Measurements from ENCODE around the gene ACOX3. TPM values are rescaled to one million over a fixed set of nuclear protein-coding genes. Genes with fewer than 3 reads are reported as not detected.

The ACOX3 gene
- polyA plus RNA-seq, 1 of the 3 experiments (the other 2 are of a cell fraction) = 8.4 TPM

GRCh38 chr4:8374851-8375649, 65.5 kb downstream of the ACOX3 start:
- H2AFZ ChIP-seq (ENCODE audit: low read depth) = no peak overlapping the region
- 92% methylated on average over 20 of the region's 49 CpGs for WGBS (ENCODE audit: low lambda C conversion rate)

GRCh38 chr4:8373973-8374545, 66.5 kb downstream of the ACOX3 start:
- no peak overlapping the region for H3K27ac ChIP-seq (ENCODE audit: low read depth in 2 of 2, low read length in 1 of 2)
- no peak overlapping the region for H2AFZ ChIP-seq (ENCODE audit: low read depth)
- no peaks in the 10 kb centered on the region for H4K20me1 ChIP-seq (ENCODE audit: insufficient read depth)
- no peaks in the 10 kb centered on the region for H3K9me3 ChIP-seq
- no peak overlapping the region for H3K4me3 ChIP-seq (ENCODE audit: low read depth in 2 of 2, low read length in 1 of 2)
- 99% methylated on average over 7 of the region's 13 CpGs for WGBS (ENCODE audit: low lambda C conversion rate)
- H3K27me3 ChIP-seq (ENCODE audit: insufficient read depth) = no peaks in the 10 kb centered on the region
- CTCF ChIA-PET = no interaction called here
- POLR2A ChIA-PET = no interaction called here
- H3K4me2 ChIP-seq = no peak overlapping the region
- no peaks in the 10 kb centered on the region for H3F3A ChIP-seq (replicated peaks; ENCODE audit: insufficient read depth)
- H3K79me2 ChIP-seq (ENCODE audit: insufficient read depth) = no peaks in the 10 kb centered on the region
- no peak for DNase-seq
- no peak overlapping the region for H3K9ac ChIP-seq
- H3K4me1 ChIP-seq (ENCODE audit: control insufficient read depth in 1 of 2, insufficient read depth in 2 of 2, low read depth in 1 of 2, low read length in 1 of 2) = peaks cover 0 to 14% of the 10 kb centered on the region in 2 experiments; a peak in 1 of 4 replicates
- H3K36me3 ChIP-seq (replicated peaks in 1 of 2; ENCODE audit: control insufficient read depth in 1 of 2, insufficient read depth in 2 of 2, low read length in 1 of 2) = no peaks in the 10 kb centered on the region
- no peaks in the 10 kb centered on the region for H3K9me2 ChIP-seq
- TF ChIP-seq SMC3 (IDR thresholded peaks at IDR 0.05; ENCODE audit: low read depth, low read length) = no peak
- no peak for TF ChIP-seq RCOR1 (IDR thresholded peaks at IDR 0.05; ENCODE audit: low read length)
- TF ChIP-seq, protein P1, sequence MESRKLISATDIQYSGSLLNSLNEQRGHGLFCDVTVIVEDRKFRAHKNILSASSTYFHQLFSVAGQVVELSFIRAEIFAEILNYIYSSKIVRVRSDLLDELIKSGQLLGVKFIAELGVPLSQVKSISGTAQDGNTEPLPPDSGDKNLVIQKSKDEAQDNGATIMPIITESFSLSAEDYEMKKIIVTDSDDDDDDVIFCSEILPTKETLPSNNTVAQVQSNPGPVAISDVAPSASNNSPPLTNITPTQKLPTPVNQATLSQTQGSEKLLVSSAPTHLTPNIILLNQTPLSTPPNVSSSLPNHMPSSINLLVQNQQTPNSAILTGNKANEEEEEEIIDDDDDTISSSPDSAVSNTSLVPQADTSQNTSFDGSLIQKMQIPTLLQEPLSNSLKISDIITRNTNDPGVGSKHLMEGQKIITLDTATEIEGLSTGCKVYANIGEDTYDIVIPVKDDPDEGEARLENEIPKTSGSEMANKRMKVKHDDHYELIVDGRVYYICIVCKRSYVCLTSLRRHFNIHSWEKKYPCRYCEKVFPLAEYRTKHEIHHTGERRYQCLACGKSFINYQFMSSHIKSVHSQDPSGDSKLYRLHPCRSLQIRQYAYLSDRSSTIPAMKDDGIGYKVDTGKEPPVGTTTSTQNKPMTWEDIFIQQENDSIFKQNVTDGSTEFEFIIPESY (IDR thresholded peaks at IDR 0.05; ENCODE audit: borderline replicate concordance, low read depth) = no peak
- TF ChIP-seq, protein P2, sequence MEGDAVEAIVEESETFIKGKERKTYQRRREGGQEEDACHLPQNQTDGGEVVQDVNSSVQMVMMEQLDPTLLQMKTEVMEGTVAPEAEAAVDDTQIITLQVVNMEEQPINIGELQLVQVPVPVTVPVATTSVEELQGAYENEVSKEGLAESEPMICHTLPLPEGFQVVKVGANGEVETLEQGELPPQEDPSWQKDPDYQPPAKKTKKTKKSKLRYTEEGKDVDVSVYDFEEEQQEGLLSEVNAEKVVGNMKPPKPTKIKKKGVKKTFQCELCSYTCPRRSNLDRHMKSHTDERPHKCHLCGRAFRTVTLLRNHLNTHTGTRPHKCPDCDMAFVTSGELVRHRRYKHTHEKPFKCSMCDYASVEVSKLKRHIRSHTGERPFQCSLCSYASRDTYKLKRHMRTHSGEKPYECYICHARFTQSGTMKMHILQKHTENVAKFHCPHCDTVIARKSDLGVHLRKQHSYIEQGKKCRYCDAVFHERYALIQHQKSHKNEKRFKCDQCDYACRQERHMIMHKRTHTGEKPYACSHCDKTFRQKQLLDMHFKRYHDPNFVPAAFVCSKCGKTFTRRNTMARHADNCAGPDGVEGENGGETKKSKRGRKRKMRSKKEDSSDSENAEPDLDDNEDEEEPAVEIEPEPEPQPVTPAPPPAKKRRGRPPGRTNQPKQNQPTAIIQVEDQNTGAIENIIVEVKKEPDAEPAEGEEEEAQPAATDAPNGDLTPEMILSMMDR (IDR thresholded peaks at IDR 0.05) = no peak
- no peak for TF ChIP-seq REST (IDR thresholded peaks at IDR 0.05; ENCODE audit: low read depth, low read length)
- no peak for TF ChIP-seq EZH2phosphoT487 (IDR thresholded peaks at IDR 0.05; ENCODE audit: borderline replicate concordance, low read depth)
- no peak for TF ChIP-seq SIN3A (IDR thresholded peaks at IDR 0.05; ENCODE audit: borderline replicate concordance, low read depth, low read length)
- TF ChIP-seq FOXM1 (IDR thresholded peaks at IDR 0.05; ENCODE audit: low read depth) = no peak
- TF ChIP-seq YY1 (IDR thresholded peaks at IDR 0.05; ENCODE audit: low read depth) = no peak
- no peak for TF ChIP-seq EP300 (IDR thresholded peaks at IDR 0.05; ENCODE audit: borderline replicate concordance in 1 of 2, low read depth in 1 of 2, low read length in 1 of 2)

More at GRCh38 chr4:8374851-8375649, 65.5 kb downstream of the ACOX3 start:
- no peak for TF ChIP-seq FOSL2 (IDR thresholded peaks at IDR 0.05; ENCODE audit: borderline replicate concordance, low read depth)
- TF ChIP-seq, protein P3, sequence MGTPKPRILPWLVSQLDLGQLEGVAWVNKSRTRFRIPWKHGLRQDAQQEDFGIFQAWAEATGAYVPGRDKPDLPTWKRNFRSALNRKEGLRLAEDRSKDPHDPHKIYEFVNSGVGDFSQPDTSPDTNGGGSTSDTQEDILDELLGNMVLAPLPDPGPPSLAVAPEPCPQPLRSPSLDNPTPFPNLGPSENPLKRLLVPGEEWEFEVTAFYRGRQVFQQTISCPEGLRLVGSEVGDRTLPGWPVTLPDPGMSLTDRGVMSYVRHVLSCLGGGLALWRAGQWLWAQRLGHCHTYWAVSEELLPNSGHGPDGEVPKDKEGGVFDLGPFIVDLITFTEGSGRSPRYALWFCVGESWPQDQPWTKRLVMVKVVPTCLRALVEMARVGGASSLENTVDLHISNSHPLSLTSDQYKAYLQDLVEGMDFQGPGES (IDR thresholded peaks at IDR 0.05; ENCODE audit: low read depth, low read length) = no peak
- TF ChIP-seq TCF12 (IDR thresholded peaks at IDR 0.05) = no peak
- TF ChIP-seq NRF1 (IDR thresholded peaks at IDR 0.05; ENCODE audit: low read depth, low read length) = no peak
- TF ChIP-seq EP300 (IDR thresholded peaks at IDR 0.05; ENCODE audit: borderline replicate concordance in 1 of 2, low read depth in 1 of 2, low read length in 1 of 2) = no peak
- TF ChIP-seq POLR2AphosphoS5 (IDR thresholded peaks at IDR 0.05; ENCODE audit: low read depth, low read length) = no peak
- no peak for TF ChIP-seq GABPA (IDR thresholded peaks at IDR 0.05; ENCODE audit: low read depth)
- TF ChIP-seq GATA2 (CRISPR knock-in tag; IDR thresholded peaks at IDR 0.05) = no peak
- no peak for TF ChIP-seq SIN3A (IDR thresholded peaks at IDR 0.05; ENCODE audit: borderline replicate concordance, low read depth, low read length)
- no peak for TF ChIP-seq CHD2 (IDR thresholded peaks at IDR 0.05; ENCODE audit: low read length, partially characterized antibody)
- no peak for DNase-seq
- Histone ChIP-seq H3K9me2 (no peaks in the 10 kb centered on the region), H3K79me2 (ENCODE audit: insufficient read depth) (no peaks in the 10 kb centered on the region), H3K27me3 (ENCODE audit: insufficient read depth) (no peaks in the 10 kb centered on the region), H3K27ac (ENCODE audit: low read depth in 2 of 2, low read length in 1 of 2) (no peak overlapping the region), H3K4me2 (no peak overlapping the region), H3K4me1 (ENCODE audit: control insufficient read depth in 1 of 2, insufficient read depth in 2 of 2, low read depth in 1 of 2, low read length in 1 of 2) (peaks cover 0 to 14% of the 10 kb centered on the region in 2 experiments; a peak in 1 of 4 replicates), H3K9me3 (no peaks in the 10 kb centered on the region), H3K36me3 (replicated peaks in 1 of 2; ENCODE audit: control insufficient read depth in 1 of 2, insufficient read depth in 2 of 2, low read length in 1 of 2) (no peaks in the 10 kb centered on the region), H3K4me3 (ENCODE audit: low read depth in 2 of 2, low read length in 1 of 2) (no peak overlapping the region), H3F3A (replicated peaks; ENCODE audit: insufficient read depth) (no peaks in the 10 kb centered on the region), H4K20me1 (ENCODE audit: insufficient read depth) (no peaks in the 10 kb centered on the region), H3K9ac (no peak overlapping the region)
- ChIA-PET CTCF (interaction anchor here (1.0 kb wide), 1 partner anchor 108 kb away, joined by 3 read pairs; no protein-coding TSS in a partner anchor), POLR2A (no interaction called here)
